Activated T-cell treated with anti-CD3 and anti-CD28 coated beads, Interleukin-2, amount 50 U/mL, for 48 hours (primary cell): ENCODE data around the gene HAUS3.
"Not testable (repeated sequence)": the region's sequence is repeated elsewhere in the genome, so short reads cannot be mapped to it uniquely, and the experiment has no call there.

Experiments used
- DNase-seq, 2 experiments: peaks; one replicate each; pipeline ENCODE4 v3.0.0-alpha.2; 2020

Gene HAUS3

GRCh38 chr4:2250357-2251072 lies 8.6 kb upstream of the HAUS3 start:
- DNase-seq = peak in 1 of 2 experiments; percentile 14

- peak in 1 of 2 experiments; percentile 12 for DNase-seq
Observed at GRCh38 chr4:2249526-2250356, 7.8 kb upstream of the HAUS3 start.

GRCh38 chr4:2248821-2249261 lies 6.9 kb upstream of the HAUS3 start:
- peak in 1 of 2 experiments; percentile 15 for DNase-seq

- peak in 1 of 2 experiments; percentile 15 for DNase-seq
Observed at GRCh38 chr4:2248044-2248780, 6.3 kb upstream of the HAUS3 start.

GRCh38 chr4:2247128-2248043 lies 5.5 kb upstream of the HAUS3 start:
- DNase-seq = no peak

- DNase-seq = peak in 1 of 2 experiments; percentile 15
Observed at GRCh38 chr4:2246384-2247127, 4.6 kb upstream of the HAUS3 start.

GRCh38 chr4:2245787-2246275 lies 3.9 kb upstream of the HAUS3 start:
- peak in 1 of 2 experiments; percentile 15 for DNase-seq

GRCh38 chr4:2245057-2245786 lies 3.3 kb upstream of the HAUS3 start:
- DNase-seq = peak; percentile 17 to 20

- peak; percentile 27 to 37 for DNase-seq
Observed at GRCh38 chr4:2243681-2244380, 1.9 kb upstream of the HAUS3 start.

GRCh38 chr4:2241003-2241402 lies 918 bp downstream of the HAUS3 start:
- DNase-seq = no peak

- DNase-seq = no peak
Observed at GRCh38 chr4:2236944-2237666, 4.8 kb downstream of the HAUS3 start.

- no peak for DNase-seq
Observed at GRCh38 chr4:2231082-2231481, 10.8 kb downstream of the HAUS3 start.

GRCh38 chr4:2226261-2226660 lies 15.7 kb downstream of the HAUS3 start:
- no peak for DNase-seq

GRCh38 chr4:2222838-2223237 lies 19.1 kb downstream of the HAUS3 start:
- no peak for DNase-seq

GRCh38 chr4:2221378-2221777 lies 20.5 kb downstream of the HAUS3 start:
- not testable (repeated sequence) for DNase-seq

GRCh38 chr4:2220016-2220630 lies 21.8 kb downstream of the HAUS3 start:
- peak; percentile 85 for DNase-seq

- DNase-seq = no peak
Observed at GRCh38 chr4:2219233-2219760, 22.6 kb downstream of the HAUS3 start.

- no peak for DNase-seq
Observed at GRCh38 chr4:2218436-2218835, 23.5 kb downstream of the HAUS3 start.
